Measurements from ENCODE around the gene PARVB.

Gene PARVB

DNA sequence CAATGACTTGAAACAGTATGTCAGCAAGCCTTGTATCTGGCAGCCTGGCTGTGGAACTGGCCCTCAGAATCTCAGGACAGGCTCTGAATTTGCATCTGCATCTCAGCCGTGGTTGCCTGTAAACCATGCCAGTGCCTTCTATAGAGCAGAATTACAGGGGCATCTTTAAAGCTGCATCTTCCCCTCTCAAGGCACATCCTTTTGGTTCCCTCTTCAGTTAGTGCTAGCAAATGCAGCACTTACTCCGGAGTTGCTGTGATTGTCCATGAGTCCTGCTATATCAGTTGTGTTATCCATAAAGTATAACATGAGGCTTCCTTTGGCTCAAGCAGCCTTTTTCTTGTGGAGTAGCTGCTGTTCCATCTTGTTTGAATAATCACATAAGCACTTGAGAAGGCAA lies 102.7 kb downstream of the PARVB start:
- peaks cover 15% of the 10 kb centered on the region; the same call in 1 of the 2 replicates for H4K20me1 ChIP-seq (ENCODE audit: insufficient read depth, low read length)
- H3K4me1 ChIP-seq (ENCODE audit: low read length) = no peaks in the 10 kb centered on the region

DNA sequence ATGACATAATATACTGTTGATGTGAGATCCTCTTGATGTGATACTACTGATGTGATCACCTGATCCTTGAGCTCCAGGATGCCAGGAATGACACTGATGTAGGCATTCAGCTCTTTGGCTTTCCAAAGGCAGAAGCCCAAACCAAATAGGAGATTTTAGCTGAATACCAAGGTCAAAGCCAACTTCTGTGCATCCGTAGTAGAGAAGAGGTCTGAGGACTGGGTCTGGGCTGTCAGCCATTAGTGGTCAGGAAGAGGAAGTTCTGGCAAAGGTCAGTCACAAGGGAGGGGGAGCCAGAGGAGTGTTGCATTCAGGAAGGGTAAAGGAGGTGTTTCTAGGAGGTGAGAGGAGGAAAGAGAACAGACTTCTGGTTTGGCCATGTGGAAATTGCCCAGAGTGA lies 103.3 kb downstream of the PARVB start:
- Histone ChIP-seq H3K4me3 (ENCODE audit: low read length) (no peak overlapping the region), H4K20me1 (ENCODE audit: insufficient read depth, low read length) (peaks cover 15% of the 10 kb centered on the region; the same call in 1 of the 2 replicates), H3K4me2 (ENCODE audit: low read length) (no peak overlapping the region), H3K27ac (ENCODE audit: low read length) (no peak overlapping the region), H3K79me2 (ENCODE audit: low read length) (no peaks in the 10 kb centered on the region), H3K9me3 (ENCODE audit: insufficient read depth, low read length) (no peaks in the 10 kb centered on the region), H2AFZ (ENCODE audit: low read depth, low read length) (no peak overlapping the region), H3K9ac (ENCODE audit: low read length) (no peak overlapping the region), H3K4me1 (ENCODE audit: low read length) (no peaks in the 10 kb centered on the region), H3K36me3 (replicated peaks; ENCODE audit: low read depth, low read length) (peaks cover 30% of the 10 kb centered on the region), H3K27me3 (ENCODE audit: low read depth, low read length) (no peaks in the 10 kb centered on the region)
- no peak for TF ChIP-seq CTCF (IDR thresholded peaks at IDR 0.05; ENCODE audit: low read depth, low read length)
- TF ChIP-seq EZH2phosphoT487 (IDR thresholded peaks at IDR 0.05; ENCODE audit: low read depth) = no peak

More for the DNA sequence above, 102.7 kb downstream of the PARVB start:
- no peak overlapping the region for H2AFZ ChIP-seq (ENCODE audit: low read depth, low read length)
- TF ChIP-seq EZH2phosphoT487 (IDR thresholded peaks at IDR 0.05; ENCODE audit: low read depth) = no peak
- TF ChIP-seq CTCF (IDR thresholded peaks at IDR 0.05; ENCODE audit: low read depth, low read length) = no peak
- no peak overlapping the region for H3K4me2 ChIP-seq (ENCODE audit: low read length)
- no peaks in the 10 kb centered on the region for H3K9me3 ChIP-seq (ENCODE audit: insufficient read depth, low read length)
- no peaks in the 10 kb centered on the region for H3K79me2 ChIP-seq (ENCODE audit: low read length)
- H3K27ac ChIP-seq (ENCODE audit: low read length) = no peak overlapping the region
- peaks cover 30% of the 10 kb centered on the region for H3K36me3 ChIP-seq (replicated peaks; ENCODE audit: low read depth, low read length)
- no peaks in the 10 kb centered on the region for H3K27me3 ChIP-seq (ENCODE audit: low read depth, low read length)
- no peak overlapping the region for H3K9ac ChIP-seq (ENCODE audit: low read length)
- H3K4me3 ChIP-seq (ENCODE audit: low read length) = no peak overlapping the region

GRCh38 chr22:44128958-44129618 lies 105.0 kb downstream of the PARVB start:
- no peak overlapping the region for H3K27ac ChIP-seq (ENCODE audit: low read length)
- H3K79me2 ChIP-seq (ENCODE audit: low read length) = no peaks in the 10 kb centered on the region
- H3K36me3 ChIP-seq (replicated peaks; ENCODE audit: low read depth, low read length) = peaks cover 29% of the 10 kb centered on the region
- H4K20me1 ChIP-seq (ENCODE audit: insufficient read depth, low read length) = peaks cover 15% of the 10 kb centered on the region; the same call in 1 of the 2 replicates
- H2AFZ ChIP-seq (ENCODE audit: low read depth, low read length) = no peak overlapping the region
- no peak overlapping the region for H3K9ac ChIP-seq (ENCODE audit: low read length)
- H3K4me3 ChIP-seq (ENCODE audit: low read length) = no peak overlapping the region
- H3K4me1 ChIP-seq (ENCODE audit: low read length) = no peaks in the 10 kb centered on the region
- H3K9me3 ChIP-seq (ENCODE audit: insufficient read depth, low read length) = no peaks in the 10 kb centered on the region
- no peak overlapping the region for H3K4me2 ChIP-seq (ENCODE audit: low read length)
- TF ChIP-seq EZH2phosphoT487 (IDR thresholded peaks at IDR 0.05; ENCODE audit: low read depth) (no peak), CTCF (IDR thresholded peaks at IDR 0.05; ENCODE audit: low read depth, low read length) (no peak)
- H3K27me3 ChIP-seq (ENCODE audit: low read depth, low read length) = no peaks in the 10 kb centered on the region

GRCh38 chr22:44129619-44129976 lies 105.5 kb downstream of the PARVB start:
- H3K9ac ChIP-seq (ENCODE audit: low read length) = no peak overlapping the region
- TF ChIP-seq EZH2phosphoT487 (IDR thresholded peaks at IDR 0.05; ENCODE audit: low read depth) = no peak
- no peak for TF ChIP-seq CTCF (IDR thresholded peaks at IDR 0.05; ENCODE audit: low read depth, low read length)
- no peak overlapping the region for H3K4me3 ChIP-seq (ENCODE audit: low read length)
- H4K20me1 ChIP-seq (ENCODE audit: insufficient read depth, low read length) = peaks cover 15% of the 10 kb centered on the region; the same call in 1 of the 2 replicates
- no peaks in the 10 kb centered on the region for H3K4me1 ChIP-seq (ENCODE audit: low read length)
- H3K9me3 ChIP-seq (ENCODE audit: insufficient read depth, low read length) = no peaks in the 10 kb centered on the region
- no peak overlapping the region for H3K4me2 ChIP-seq (ENCODE audit: low read length)
- H3K27ac ChIP-seq (ENCODE audit: low read length) = no peak overlapping the region
- H3K36me3 ChIP-seq (replicated peaks; ENCODE audit: low read depth, low read length) = peaks cover 34% of the 10 kb centered on the region
- H3K79me2 ChIP-seq (ENCODE audit: low read length) = no peaks in the 10 kb centered on the region
- H2AFZ ChIP-seq (ENCODE audit: low read depth, low read length) = no peak overlapping the region
- H3K27me3 ChIP-seq (ENCODE audit: low read depth, low read length) = no peaks in the 10 kb centered on the region
